ENCODE data around the gene ATG16L2. TPM values are rescaled to one million over a fixed set of nuclear protein-coding genes. Genes with fewer than 3 reads are reported as not detected.

Gene ATG16L2
- polyA plus RNA-seq, 1 donor (not counting 4 experiments of a cell fraction or from before 2014, with no cell fraction given), result 9.9 TPM

GRCh38 chr11:72776844-72777754 is 37.1 kb upstream of the ATG16L2 start:
- Histone ChIP-seq H3K79me2 (ENCODE audit: control insufficient read depth, insufficient read depth, low read length) (no peaks in the 10 kb centered on the region), H3K9me3 (ENCODE audit: control insufficient read depth, low read depth, low read length) (no peaks in the 10 kb centered on the region), H2AFZ (ENCODE audit: control insufficient read depth, low read length) (no peak overlapping the region), H3K4me3 (ENCODE audit: control insufficient read depth in 2 of 3, extremely low read depth in 1 of 3, insufficient read depth in 2 of 3, low read depth in 1 of 3, low read length in 3 of 3) (no peak overlapping the region), H3K27ac (ENCODE audit: control insufficient read depth, insufficient read depth, low read length) (no peak overlapping the region), H3K9ac (ENCODE audit: control insufficient read depth, extremely low read depth, insufficient read depth, low read length) (no peak overlapping the region), H4K20me1 (ENCODE audit: control insufficient read depth, extremely low read depth, insufficient read depth, low read length) (no peaks in the 10 kb centered on the region), H3K27me3 (ENCODE audit: control insufficient read depth, extremely low read depth, insufficient read depth, low read length) (no peaks in the 10 kb centered on the region), H3K36me3 (ENCODE audit: control insufficient read depth in 2 of 2, extremely low read depth in 1 of 2, insufficient read depth in 2 of 2, low read length in 2 of 2) (peaks cover 0 to 5% of the 10 kb centered on the region in 2 experiments), H3K4me2 (ENCODE audit: control insufficient read depth, extremely low read depth, insufficient read depth, low read depth, low read length) (no peak overlapping the region), H3K9me1 (ENCODE audit: control insufficient read depth, extremely low read depth, insufficient read depth, low read length) (peaks cover 3% of the 10 kb centered on the region), H3K4me1 (ENCODE audit: control insufficient read depth, extremely low read depth, insufficient read depth, low read length) (peaks cover 49% of the 10 kb centered on the region)
- DNase-seq (ENCODE audit: low read depth, low spot score) (no peak), FAIRE-seq (no peak)
- dilution Hi-C loops (cut with MboI; ENCODE audit: extremely low pct_ligation_motif_present, low sequenced_read_pairs), result no loop called here
- no peak for TF ChIP-seq EZH2 (IDR thresholded peaks at IDR 0.05; ENCODE audit: low read length)
- TF ChIP-seq, protein P1, sequence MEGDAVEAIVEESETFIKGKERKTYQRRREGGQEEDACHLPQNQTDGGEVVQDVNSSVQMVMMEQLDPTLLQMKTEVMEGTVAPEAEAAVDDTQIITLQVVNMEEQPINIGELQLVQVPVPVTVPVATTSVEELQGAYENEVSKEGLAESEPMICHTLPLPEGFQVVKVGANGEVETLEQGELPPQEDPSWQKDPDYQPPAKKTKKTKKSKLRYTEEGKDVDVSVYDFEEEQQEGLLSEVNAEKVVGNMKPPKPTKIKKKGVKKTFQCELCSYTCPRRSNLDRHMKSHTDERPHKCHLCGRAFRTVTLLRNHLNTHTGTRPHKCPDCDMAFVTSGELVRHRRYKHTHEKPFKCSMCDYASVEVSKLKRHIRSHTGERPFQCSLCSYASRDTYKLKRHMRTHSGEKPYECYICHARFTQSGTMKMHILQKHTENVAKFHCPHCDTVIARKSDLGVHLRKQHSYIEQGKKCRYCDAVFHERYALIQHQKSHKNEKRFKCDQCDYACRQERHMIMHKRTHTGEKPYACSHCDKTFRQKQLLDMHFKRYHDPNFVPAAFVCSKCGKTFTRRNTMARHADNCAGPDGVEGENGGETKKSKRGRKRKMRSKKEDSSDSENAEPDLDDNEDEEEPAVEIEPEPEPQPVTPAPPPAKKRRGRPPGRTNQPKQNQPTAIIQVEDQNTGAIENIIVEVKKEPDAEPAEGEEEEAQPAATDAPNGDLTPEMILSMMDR (optimal IDR thresholded peaks at IDR 0.05 in 1 of 3, IDR thresholded peaks at IDR 0.05 in 1 of 3, conservative IDR thresholded peaks at IDR 0.05 in 1 of 3; ENCODE audit: extremely low read depth in 1 of 3, insufficient read depth in 2 of 3, low read length in 3 of 3), result no peak

DNA sequence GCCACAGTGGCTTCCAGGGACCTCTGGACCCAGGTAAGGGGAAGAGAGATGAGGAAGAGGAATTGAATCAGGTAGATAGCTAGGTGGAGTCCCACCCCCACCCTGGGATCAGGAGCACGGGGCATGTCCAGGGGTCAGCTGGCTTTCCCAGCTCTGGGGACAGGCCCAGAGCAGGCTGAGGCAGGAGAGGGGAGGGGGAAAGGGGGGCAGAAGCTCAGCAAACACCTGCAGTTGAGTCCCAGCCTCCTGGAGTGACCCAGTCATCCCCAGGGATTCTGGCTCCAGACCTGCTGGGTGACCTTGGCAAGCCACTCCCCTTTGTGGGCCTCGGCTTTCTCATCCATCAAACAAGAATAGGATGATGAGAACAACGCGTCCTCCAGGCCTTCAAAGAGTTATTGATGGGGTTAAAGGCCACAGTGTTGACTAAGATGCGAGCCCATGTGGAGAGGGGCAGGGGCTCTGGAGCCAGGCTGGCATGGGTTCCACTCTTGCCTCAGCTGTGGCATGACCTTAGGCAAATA is 36.4 kb upstream of the ATG16L2 start:
- FAIRE-seq (no peak), DNase-seq (ENCODE audit: low read depth, low spot score) (no peak)
- Histone ChIP-seq H3K79me2 (ENCODE audit: control insufficient read depth, insufficient read depth, low read length) (no peaks in the 10 kb centered on the region), H3K9ac (ENCODE audit: control insufficient read depth, extremely low read depth, insufficient read depth, low read length) (no peak overlapping the region), H3K4me1 (ENCODE audit: control insufficient read depth, extremely low read depth, insufficient read depth, low read length) (peaks cover 49% of the 10 kb centered on the region), H4K20me1 (ENCODE audit: control insufficient read depth, extremely low read depth, insufficient read depth, low read length) (no peaks in the 10 kb centered on the region), H3K9me3 (ENCODE audit: control insufficient read depth, low read depth, low read length) (no peaks in the 10 kb centered on the region), H3K36me3 (ENCODE audit: control insufficient read depth in 2 of 2, extremely low read depth in 1 of 2, insufficient read depth in 2 of 2, low read length in 2 of 2) (peaks cover 0 to 5% of the 10 kb centered on the region in 2 experiments), H3K27me3 (ENCODE audit: control insufficient read depth, extremely low read depth, insufficient read depth, low read length) (no peaks in the 10 kb centered on the region), H3K4me3 (ENCODE audit: control insufficient read depth in 2 of 3, extremely low read depth in 1 of 3, insufficient read depth in 2 of 3, low read depth in 1 of 3, low read length in 3 of 3) (no peak overlapping the region), H2AFZ (ENCODE audit: control insufficient read depth, low read length) (no peak overlapping the region), H3K9me1 (ENCODE audit: control insufficient read depth, extremely low read depth, insufficient read depth, low read length) (peaks cover 3% of the 10 kb centered on the region), H3K4me2 (ENCODE audit: control insufficient read depth, extremely low read depth, insufficient read depth, low read depth, low read length) (no peak overlapping the region), H3K27ac (ENCODE audit: control insufficient read depth, insufficient read depth, low read length) (no peak overlapping the region)
- no peak for TF ChIP-seq EZH2 (IDR thresholded peaks at IDR 0.05; ENCODE audit: low read length)
- TF ChIP-seq, protein P1 (optimal IDR thresholded peaks at IDR 0.05 in 1 of 3, IDR thresholded peaks at IDR 0.05 in 1 of 3, conservative IDR thresholded peaks at IDR 0.05 in 1 of 3; ENCODE audit: extremely low read depth in 1 of 3, insufficient read depth in 2 of 3, low read length in 3 of 3), result no peak
- dilution Hi-C loops (cut with MboI; ENCODE audit: extremely low pct_ligation_motif_present, low sequenced_read_pairs), result no loop called here

All from keratinocyte (primary cell).